GM18873 (cell line): Measurements from ENCODE around the gene CACNA1D.

Source experiments
- ATAC-seq: cut with Tn5 transposase; IDR thresholded peaks from one replicate; pipeline ENCODE4 v1.9.1; 2021; ENCODE audit warnings: mild to moderate bottlenecking, moderate library complexity, moderate number of reproducible peaks; ENCODE audit not compliant: unreplicated experiment, low FRiP score

The CACNA1D gene

DNA sequence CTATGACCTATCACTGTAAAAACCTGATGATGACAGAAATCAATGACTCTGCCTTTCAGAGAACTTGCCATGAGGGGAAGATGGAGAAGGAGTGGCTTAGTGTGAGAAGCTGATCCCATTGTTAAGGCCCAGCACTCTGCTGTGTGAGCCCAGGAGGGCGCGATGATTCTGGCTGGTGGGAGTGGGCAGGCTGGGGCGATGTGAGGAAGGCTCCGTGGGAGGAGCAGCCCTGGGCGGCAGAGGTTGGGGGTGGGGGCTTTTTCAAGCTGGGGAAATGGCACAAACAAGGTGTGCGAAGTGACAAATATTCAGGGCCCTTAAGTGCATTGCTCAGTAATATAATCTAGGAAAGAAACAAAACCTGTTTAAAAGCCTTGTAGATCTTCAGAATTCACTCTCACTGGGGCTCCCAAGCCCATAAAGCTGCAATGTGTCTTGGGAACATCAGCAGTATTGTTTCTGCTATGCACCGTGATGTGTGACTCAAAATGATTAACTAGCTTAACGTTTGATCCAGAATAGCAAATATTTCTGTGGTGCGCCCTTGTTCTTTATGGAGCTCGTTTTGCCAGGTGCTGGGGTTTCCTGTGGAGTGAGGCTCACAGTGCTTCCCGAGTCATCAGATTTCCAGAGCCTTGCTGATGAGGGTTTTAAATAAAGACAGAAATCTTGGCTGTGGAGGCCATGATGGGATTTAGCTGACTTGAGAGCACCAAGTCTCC lies 210.8 kb downstream of the CACNA1D start:
- ATAC-seq = no peak

- ATAC-seq = no peak
These were observed 211.4 kb downstream of the CACNA1D start for GRCh38 chr3:53705774-53706173.

GRCh38 chr3:53707222-53707621 lies 212.8 kb downstream of the CACNA1D start:
- ATAC-seq = no peak

DNA sequence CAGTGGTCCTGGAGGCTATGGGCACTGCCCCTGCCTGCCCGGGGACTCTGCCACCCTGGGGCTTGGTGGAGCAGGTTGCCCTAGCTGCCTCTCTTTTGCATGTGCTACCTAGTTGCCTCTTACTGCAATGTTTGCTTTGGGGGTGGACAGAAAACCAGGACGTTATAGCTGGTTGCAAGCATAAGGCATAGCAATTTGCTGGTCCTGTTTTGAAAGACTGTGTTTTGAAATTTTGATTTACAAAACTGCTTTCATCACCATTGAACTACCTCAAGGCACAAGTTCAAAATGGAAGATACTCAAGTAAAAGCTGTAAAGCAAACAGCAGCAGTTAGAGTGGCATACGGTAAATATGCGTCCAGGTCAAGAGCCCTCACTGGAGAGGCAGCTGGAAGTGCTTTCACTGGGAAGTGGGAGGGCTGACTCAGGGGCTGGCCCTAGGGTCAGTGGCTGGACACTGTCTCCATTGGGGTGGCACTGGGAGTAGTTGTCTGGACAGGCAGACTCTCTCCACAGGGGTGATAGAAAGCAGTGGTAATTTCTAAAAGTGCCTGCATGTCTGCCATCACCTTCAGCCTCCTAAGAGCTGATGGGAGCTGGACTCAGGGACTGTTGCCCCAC lies 213.7 kb downstream of the CACNA1D start:
- ATAC-seq = no peak

DNA sequence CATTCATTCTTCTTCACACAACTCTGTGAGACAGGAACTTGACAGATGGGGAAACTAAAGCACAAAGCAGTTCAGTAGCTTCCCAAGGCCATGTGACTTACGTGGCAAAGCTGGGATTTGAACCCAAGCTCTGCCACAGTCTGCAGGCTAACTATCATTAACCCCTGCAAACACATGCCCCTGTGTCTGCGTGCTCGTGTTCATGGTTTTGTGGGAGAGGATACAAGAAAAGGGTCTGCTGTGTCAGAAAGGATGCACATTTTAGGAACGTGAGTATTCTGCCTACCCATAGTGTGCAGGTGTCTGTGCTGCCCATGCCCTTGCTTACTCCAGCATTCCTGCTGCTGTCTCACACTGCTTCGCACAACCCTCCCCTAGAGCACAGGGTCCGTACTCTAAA lies 214.8 kb downstream of the CACNA1D start:
- ATAC-seq = no peak

- ATAC-seq = no peak
These were observed 215.7 kb downstream of the CACNA1D start for GRCh38 chr3:53709860-53710674.

DNA sequence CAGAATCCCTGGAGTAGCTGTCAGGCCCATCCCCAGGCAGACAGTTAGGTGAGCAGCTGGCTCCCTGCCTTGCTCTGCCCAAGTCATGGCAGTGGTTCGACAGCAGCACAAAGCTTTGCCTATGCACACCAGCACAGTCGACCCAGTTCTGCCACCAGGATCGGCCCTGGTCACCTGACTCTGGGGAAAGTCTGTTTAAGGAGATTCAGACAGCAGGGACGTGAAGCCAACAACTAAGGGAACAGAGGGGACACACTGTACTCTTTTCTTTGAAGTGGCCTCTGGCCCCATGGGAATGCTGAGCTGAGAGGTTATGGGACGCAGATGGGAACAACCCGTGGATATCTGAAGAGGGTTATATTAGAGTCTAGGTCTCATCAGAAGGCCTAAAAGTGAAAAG lies 217.0 kb downstream of the CACNA1D start:
- ATAC-seq = no peak

- ATAC-seq = no peak
These were observed 218.5 kb downstream of the CACNA1D start for GRCh38 chr3:53712817-53713388.

DNA sequence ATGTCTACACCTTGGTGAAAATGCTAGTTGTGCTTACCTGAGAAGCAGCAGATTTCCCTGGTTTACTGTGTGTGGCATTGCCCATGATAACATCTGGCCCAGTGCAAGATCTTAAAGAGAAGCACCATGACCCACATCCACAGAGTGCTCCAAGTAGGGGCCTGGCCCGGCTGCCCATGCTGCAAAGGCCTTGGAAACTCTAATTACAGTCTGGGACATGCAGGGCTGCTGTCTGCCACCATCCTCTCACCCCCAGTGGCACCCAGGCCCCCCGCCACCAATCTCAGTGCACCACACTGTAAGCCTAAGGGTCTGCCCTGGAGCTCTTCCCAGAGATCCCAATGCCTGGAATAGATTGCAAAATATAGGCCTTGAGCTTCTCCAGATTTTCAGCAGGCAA lies 219.2 kb downstream of the CACNA1D start:
- no peak for ATAC-seq

DNA sequence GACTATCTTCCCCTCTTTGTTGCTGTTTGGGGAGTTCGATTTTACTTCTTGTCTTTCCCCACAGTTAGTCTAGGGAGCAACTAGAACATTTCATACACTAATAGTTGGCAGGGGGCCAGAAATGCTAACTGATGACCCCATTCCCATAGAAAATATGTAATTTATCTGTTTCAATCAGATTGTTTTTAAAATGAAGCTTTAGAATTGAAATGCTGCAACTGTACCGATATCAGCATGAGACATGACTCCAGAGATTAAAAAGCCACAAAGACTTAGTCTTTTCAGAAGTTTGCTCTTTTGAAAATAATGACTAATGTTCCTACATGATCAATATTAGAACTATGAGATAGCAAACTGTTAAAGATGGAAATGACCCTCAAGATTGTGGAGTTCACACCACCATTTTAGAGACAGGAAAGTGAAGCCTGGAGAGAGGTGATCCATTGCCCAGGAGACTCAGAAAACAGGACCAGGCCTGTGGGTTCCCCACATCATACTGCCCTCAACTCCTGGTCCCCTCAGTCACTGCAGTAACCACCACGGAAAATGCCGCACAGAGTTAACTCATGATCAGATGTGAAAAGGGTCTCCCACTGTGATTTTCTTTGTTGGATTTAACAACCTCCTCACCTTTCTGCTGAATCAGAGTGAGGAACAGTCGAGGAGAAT lies 221.5 kb downstream of the CACNA1D start:
- no peak for ATAC-seq

DNA sequence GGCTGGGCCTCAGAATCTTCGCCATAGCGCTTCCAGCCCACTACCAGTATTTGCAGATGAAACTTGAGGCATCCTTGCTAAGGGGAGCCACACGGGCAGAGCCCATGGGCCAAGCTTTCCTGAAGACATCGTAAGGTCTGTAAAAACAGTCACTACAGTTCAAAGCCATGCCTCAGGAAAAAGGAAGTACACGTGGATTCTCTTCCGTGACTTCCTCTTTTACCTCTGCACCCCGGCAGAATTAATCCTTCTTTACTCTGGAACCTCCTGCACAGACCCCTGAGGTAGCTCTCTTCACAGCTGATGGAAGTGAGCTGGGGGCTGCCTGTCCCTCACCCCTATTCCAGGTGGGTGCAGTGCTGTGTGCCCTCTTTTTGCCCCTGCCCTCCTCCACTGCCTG lies 222.6 kb downstream of the CACNA1D start:
- no peak for ATAC-seq

DNA sequence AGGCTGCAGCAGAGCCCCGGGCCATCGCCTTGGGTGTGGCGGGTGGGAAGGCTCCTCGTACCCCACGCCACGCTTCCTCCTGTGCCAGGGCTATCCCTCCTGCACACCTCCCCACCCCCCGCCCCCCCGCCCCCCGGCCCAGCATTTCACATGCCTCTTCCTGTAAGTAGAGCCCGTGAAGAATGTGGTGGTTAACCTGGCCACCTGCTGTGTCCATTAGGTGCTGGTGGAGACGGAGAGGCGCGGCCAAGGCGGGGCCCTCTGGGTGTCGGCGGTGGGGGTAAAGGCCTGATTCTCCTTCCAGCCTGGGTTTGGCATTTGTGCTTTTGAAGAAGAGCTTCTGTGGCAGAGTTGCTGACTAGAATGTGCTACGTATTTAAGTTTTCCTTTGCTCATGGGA lies 224.1 kb downstream of the CACNA1D start:
- ATAC-seq = no peak

- no peak for ATAC-seq
These were observed 225.4 kb downstream of the CACNA1D start for GRCh38 chr3:53719796-53720195.

DNA sequence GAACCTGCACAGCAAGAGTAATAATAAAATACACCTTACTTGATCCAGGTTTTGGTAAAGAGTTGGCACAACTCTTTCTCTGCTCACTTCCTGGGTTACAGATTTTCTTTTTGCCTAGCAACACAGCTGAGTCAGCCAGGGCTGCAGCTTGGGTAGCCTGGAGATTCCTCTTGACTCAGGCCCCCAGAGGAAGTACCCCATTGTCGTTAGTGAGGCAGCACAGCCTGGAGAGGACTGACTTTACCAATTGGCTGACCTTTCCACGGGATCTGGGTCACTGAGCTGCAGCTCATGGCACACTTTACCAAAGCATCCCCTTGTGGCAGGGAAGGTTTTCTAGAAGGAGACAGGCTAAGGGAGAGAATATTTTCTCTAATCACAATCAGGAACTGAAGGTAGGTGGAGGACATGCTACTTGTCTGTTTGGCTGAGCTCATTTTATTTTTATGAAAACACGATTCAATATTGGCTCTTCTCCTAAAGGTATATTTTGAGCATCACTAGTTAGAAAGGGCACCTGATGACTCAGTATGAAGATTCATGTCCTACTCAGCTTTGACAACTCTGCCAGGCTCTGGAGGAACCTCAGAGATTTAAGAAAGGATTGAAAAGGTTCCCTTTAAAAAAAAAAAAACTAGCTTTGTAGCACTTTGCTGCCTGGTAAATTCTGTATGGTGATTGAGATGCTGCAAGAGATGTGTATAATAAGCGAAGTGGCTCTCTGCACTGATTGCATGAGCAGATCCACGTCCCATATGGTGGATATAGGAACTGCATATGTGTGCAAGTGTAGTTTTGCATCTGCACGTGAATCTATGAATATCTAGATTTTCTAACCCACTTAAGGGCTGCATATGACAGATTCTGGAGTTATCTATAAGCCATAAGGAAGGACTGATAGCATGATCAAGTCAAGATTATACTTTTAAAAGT lies 227.0 kb downstream of the CACNA1D start:
- no peak for ATAC-seq

DNA sequence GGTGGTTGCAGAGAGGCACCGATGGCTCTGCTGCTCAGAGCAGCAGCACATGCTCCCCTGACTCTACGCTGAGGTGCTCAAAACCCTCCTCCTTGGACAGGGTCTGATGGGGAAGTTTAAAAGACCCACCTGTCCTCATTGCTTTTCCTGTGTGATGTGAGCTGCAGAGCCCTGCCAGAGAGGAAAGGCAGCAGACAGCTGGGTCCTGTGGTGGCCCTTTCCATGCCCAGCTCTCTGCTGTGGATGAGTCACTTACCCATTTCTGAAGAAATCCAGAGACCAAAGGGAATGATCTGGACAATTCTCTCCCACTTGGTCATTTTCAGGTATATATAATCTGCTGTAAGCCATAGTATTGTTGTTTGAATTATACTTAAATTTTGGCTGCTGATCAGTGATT lies 230.2 kb downstream of the CACNA1D start:
- ATAC-seq = no peak

GRCh38 chr3:53725387-53725995 lies 231.1 kb downstream of the CACNA1D start:
- no peak for ATAC-seq

DNA sequence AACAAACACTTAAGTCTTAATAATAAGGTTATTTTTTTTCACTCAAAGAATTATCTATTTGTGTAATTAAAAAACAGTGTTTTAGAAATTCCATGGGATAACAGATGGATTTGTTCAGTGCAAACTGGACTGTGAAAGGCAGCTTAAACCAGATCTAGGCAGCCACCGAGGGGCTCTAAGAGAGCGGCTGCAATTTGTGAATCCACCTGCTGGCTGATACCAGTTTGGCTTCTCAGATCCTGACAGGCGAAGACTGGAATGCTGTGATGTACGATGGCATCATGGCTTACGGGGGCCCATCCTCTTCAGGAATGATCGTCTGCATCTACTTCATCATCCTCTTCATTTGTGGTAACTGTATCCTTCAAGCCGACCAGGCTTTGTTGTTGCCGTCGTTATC lies 232.2 kb downstream of the CACNA1D start:
- ATAC-seq = no peak

DNA sequence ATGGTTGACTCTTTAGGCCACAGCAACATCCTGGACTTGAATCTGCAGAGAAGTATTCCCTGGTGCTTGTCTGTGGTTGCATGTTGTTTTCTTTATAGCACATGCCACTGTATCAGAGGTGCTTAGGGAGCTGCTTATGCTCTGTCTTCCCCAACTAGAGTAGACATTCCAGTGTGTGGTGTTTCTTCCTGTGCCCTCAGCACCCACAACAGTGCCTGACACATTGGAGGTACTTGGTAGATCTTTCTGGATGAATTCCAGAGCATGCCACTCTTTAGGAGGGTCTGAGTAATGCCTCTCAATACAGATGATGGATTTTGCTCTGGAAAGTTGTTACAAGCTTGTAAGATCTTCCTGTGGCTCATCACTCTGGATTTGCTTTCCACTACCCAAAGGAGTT lies 234.2 kb downstream of the CACNA1D start:
- ATAC-seq = no peak

DNA sequence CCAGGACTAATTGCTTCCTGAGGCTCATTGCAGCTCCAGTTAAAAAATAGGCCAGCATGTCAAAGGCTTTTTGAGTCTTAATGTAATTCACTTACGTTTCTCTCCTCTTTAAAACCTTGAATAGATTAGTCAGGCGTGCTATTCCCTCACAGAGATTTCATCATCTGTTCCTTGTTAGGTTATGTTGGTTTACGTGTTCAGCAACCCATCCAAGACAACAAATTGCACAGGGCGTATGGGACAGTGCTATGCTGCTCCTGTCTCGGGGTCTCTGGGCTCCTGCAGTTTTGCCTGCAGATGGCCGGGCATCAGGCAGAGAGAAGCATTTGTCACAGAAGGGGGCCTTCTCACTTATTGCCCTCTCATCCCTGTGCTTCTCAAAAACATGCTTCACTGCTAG lies 234.7 kb downstream of the CACNA1D start:
- no peak for ATAC-seq
